ENCODE results near the gene AMOTL2. TPM values are rescaled to one million over a fixed set of nuclear protein-coding genes. Genes with fewer than 3 reads are reported as not detected.
A peak's percentile ranks its signal among the peaks of the same experiment; 100 is the strongest.

Gene AMOTL2
- total and polyA plus RNA-seq, 2 donors (not counting 3 experiments of a cell fraction or from before 2014, with no cell fraction given) = 130 to 145 TPM

DNA sequence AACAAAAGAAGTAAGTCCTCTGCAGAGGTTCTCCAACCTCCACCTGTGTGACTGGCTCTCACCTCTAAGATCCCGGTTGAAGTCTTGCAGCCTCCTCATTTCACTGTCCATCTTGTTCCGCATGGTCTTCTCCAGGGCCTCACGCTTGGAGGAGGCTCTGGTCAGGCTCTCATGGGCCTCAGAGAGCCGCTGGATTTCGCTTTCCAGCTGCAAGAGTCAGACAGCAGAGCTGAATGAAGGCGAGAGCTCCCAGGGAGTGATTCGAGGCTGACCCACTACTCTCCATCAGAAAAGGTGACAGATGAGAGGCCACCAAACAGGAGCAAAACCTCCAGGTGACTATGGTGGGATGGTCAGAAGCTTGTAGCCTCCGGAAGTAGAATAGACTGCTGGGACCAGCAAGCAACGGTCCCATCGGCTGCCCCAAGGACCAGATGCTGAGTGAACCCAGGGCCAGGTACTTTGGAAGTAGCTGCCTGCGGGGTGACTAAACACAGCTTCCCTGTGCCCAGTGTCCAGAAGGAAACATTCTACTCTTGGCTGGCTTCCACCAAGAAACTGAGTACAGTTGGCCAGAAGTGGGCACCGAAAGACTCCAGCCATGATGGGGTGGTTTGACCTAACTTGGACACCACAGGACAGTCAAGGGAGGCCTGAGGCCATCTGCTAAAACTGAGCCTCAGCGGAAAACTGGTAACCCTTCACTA lies 7.9 kb downstream of the AMOTL2 start:
- peak; percentile 47 for TF ChIP-seq POLR2AphosphoS5 (IDR thresholded peaks at IDR 0.05; ENCODE audit: insufficient read depth, low read depth, low read length)
- TF ChIP-seq, protein P1, sequence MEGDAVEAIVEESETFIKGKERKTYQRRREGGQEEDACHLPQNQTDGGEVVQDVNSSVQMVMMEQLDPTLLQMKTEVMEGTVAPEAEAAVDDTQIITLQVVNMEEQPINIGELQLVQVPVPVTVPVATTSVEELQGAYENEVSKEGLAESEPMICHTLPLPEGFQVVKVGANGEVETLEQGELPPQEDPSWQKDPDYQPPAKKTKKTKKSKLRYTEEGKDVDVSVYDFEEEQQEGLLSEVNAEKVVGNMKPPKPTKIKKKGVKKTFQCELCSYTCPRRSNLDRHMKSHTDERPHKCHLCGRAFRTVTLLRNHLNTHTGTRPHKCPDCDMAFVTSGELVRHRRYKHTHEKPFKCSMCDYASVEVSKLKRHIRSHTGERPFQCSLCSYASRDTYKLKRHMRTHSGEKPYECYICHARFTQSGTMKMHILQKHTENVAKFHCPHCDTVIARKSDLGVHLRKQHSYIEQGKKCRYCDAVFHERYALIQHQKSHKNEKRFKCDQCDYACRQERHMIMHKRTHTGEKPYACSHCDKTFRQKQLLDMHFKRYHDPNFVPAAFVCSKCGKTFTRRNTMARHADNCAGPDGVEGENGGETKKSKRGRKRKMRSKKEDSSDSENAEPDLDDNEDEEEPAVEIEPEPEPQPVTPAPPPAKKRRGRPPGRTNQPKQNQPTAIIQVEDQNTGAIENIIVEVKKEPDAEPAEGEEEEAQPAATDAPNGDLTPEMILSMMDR (IDR thresholded peaks at IDR 0.05; ENCODE audit: extremely low read depth in 1 of 2, insufficient read depth in 1 of 2, low read depth in 1 of 2, low read length in 2 of 2) = no peak
- dilution Hi-C loops (cut with MboI; ENCODE audit: extremely low pct_ligation_motif_present, low sequenced_read_pairs) (no loop called here), intact Hi-C loops (cut with micrococcal nuclease) (loop anchor here (10.0 kb wide), 1 partner anchor 792 kb away; the partner anchor contains the start of gene CDV3)
- H3K36me3 ChIP-seq (ENCODE audit: control insufficient read depth in 2 of 2, extremely low read depth in 1 of 2, insufficient read depth in 2 of 2, low read length in 2 of 2) = peaks cover 64 to 76% of the 10 kb centered on the region in 2 experiments
- H3K9ac ChIP-seq (replicated peaks; ENCODE audit: extremely low read depth, insufficient read depth, low read length) = no peak overlapping the region
- BruUV-seq (replicated peaks) = no TSS peak
- no peaks in the 10 kb centered on the region for H4K20me1 ChIP-seq (replicated peaks; ENCODE audit: control insufficient read depth, extremely low read depth, insufficient read depth, low read length)
- H3K9me3 ChIP-seq (replicated peaks; ENCODE audit: control insufficient read depth, insufficient read depth, low read length) = no peaks in the 10 kb centered on the region
- DNase-seq (ENCODE audit: low read depth, low spot score) (no peak), FAIRE-seq (peak; percentile 26)
- ChIA-PET POLR2A (interaction anchor here (0.6 to 5.7 kb wide), 6 partner anchors 9 to 1827 kb away, joined by 3 to 63 read pairs (median 4); partner anchors contain the start of genes ANAPC13 and CEP63), CTCF (interaction anchor here (1.1 to 5.9 kb wide), 5 partner anchors 8 to 107 kb away, joined by 3 to 40 read pairs (median 17); no protein-coding TSS in a partner anchor)
- no peak overlapping the region for H2AFZ ChIP-seq (ENCODE audit: low read depth, low read length)
- no peaks in the 10 kb centered on the region for H3K9me1 ChIP-seq (replicated peaks; ENCODE audit: control insufficient read depth, extremely low read depth, insufficient read depth, low read length)
- no peak overlapping the region for H3K4me3 ChIP-seq (replicated peaks in 1 of 3; ENCODE audit: insufficient read depth in 1 of 3, low read depth in 1 of 3, low read length in 3 of 3)
- peak overlapping the region; percentile 48 for H3K27ac ChIP-seq (ENCODE audit: insufficient read depth, low read depth, low read length)
- no peak overlapping the region for H3K4me2 ChIP-seq (ENCODE audit: insufficient read depth, low read length)
- peaks cover 66% of the 10 kb centered on the region for H3K79me2 ChIP-seq (ENCODE audit: control insufficient read depth, insufficient read depth, low read length)
- peaks cover 82% of the 10 kb centered on the region for H3K4me1 ChIP-seq (ENCODE audit: control insufficient read depth, extremely low read depth, insufficient read depth, low read length)
- no peaks in the 10 kb centered on the region for H3K27me3 ChIP-seq (ENCODE audit: control insufficient read depth in 2 of 2, insufficient read depth in 2 of 2, low read length in 2 of 2)

DNA sequence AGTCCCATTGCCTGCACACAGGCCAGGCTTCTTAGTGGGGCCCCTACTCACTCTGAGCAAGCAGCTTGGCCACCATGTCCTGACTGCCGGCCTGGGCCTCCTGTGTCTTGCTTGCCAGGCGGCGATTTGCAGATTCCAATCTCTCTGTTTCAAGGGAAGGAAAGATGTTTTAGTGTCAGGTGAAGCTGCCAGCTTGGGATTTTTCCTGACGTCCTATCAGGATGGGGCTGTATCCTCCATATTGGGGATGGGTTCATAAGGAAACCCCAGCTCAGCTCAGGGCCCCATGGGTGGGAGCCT lies 8.5 kb downstream of the AMOTL2 start:
- Histone ChIP-seq H3K79me2 (ENCODE audit: control insufficient read depth, insufficient read depth, low read length) (peaks cover 64% of the 10 kb centered on the region), H3K4me1 (ENCODE audit: control insufficient read depth, extremely low read depth, insufficient read depth, low read length) (peaks cover 76% of the 10 kb centered on the region), H3K27me3 (ENCODE audit: control insufficient read depth in 2 of 2, insufficient read depth in 2 of 2, low read length in 2 of 2) (no peaks in the 10 kb centered on the region), H3K4me2 (ENCODE audit: insufficient read depth, low read length) (no peak overlapping the region), H4K20me1 (replicated peaks; ENCODE audit: control insufficient read depth, extremely low read depth, insufficient read depth, low read length) (no peaks in the 10 kb centered on the region), H3K27ac (ENCODE audit: insufficient read depth, low read depth, low read length) (peak overlapping the region; percentile 76), H3K9ac (replicated peaks; ENCODE audit: extremely low read depth, insufficient read depth, low read length) (no peak overlapping the region), H2AFZ (ENCODE audit: low read depth, low read length) (no peak overlapping the region), H3K4me3 (replicated peaks in 1 of 3; ENCODE audit: insufficient read depth in 1 of 3, low read depth in 1 of 3, low read length in 3 of 3) (no peak overlapping the region), H3K36me3 (ENCODE audit: control insufficient read depth in 2 of 2, extremely low read depth in 1 of 2, insufficient read depth in 2 of 2, low read length in 2 of 2) (peaks cover 61 to 76% of the 10 kb centered on the region in 2 experiments), H3K9me3 (replicated peaks; ENCODE audit: control insufficient read depth, insufficient read depth, low read length) (no peaks in the 10 kb centered on the region), H3K9me1 (replicated peaks; ENCODE audit: control insufficient read depth, extremely low read depth, insufficient read depth, low read length) (no peaks in the 10 kb centered on the region)
- DNase-seq (ENCODE audit: low read depth, low spot score) = no peak
- TF ChIP-seq POLR2AphosphoS5 (IDR thresholded peaks at IDR 0.05; ENCODE audit: insufficient read depth, low read depth, low read length) (no peak), MYC (IDR thresholded peaks at IDR 0.05; ENCODE audit: low read depth, low read length) (no peak), EZH2 (IDR thresholded peaks at IDR 0.05; ENCODE audit: borderline replicate concordance, low read depth, low read length, severe bottlenecking) (no peak), GATA2 (IDR thresholded peaks at IDR 0.05; ENCODE audit: insufficient read depth, insufficient read length, low read depth, low read length) (no peak), FOS (IDR thresholded peaks at IDR 0.05; ENCODE audit: borderline replicate concordance, insufficient read depth, low read length) (no peak), POLR2A (IDR thresholded peaks at IDR 0.05; ENCODE audit: low read depth, low read length) (no peak), JUN (IDR thresholded peaks at IDR 0.05; ENCODE audit: borderline replicate concordance, insufficient read depth, insufficient read length, low read depth) (no peak)
- TF ChIP-seq, protein P1 (IDR thresholded peaks at IDR 0.05; ENCODE audit: extremely low read depth in 1 of 2, insufficient read depth in 1 of 2, low read depth in 1 of 2, low read length in 2 of 2) = no peak
- TF ChIP-seq, protein P2, sequence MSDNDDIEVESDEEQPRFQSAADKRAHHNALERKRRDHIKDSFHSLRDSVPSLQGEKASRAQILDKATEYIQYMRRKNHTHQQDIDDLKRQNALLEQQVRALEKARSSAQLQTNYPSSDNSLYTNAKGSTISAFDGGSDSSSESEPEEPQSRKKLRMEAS (IDR thresholded peaks at IDR 0.05; ENCODE audit: insufficient read depth, insufficient read length) = no peak
- no TSS peak for BruUV-seq (replicated peaks)
- dilution Hi-C loops (cut with MboI; ENCODE audit: extremely low pct_ligation_motif_present, low sequenced_read_pairs) = no loop called here
- FAIRE-seq = no peak
- intact Hi-C loops (cut with micrococcal nuclease) = loop anchor here (2.0 to 10.0 kb wide), 3 partner anchors 39 to 791 kb away; partner anchors contain the start of gene CDV3
- POLR2A ChIA-PET = interaction anchor here (0.6 to 5.7 kb wide), 4 partner anchors 8 to 1828 kb away, joined by 4 to 63 read pairs (median 32); partner anchors contain the start of gene AMOTL2
- CTCF ChIA-PET = interaction anchor here (1.1 to 5.9 kb wide), 6 partner anchors 8 to 108 kb away, joined by 3 to 40 read pairs (median 20); no protein-coding TSS in a partner anchor

Data from endothelial cell of umbilical vein (primary cell).